A673 (cell line): ENCODE data around the gene PHF21B.

Experiments
- CTCF ChIP-seq: fragments of 300-800, 200-600 bp; sonication (generic); conservative IDR thresholded peaks from 2 replicates; pipeline ENCODE4 v1.5.1; 2017; ENCODE audit warnings: low read depth, mild to moderate bottlenecking, antibody characterized with exemption, low read length, moderate library complexity, mixed read lengths
- EZH2 ChIP-seq: fragments of 200-600 bp; sonication (generic); IDR thresholded peaks from 2 replicates; pipeline ENCODE4 v1.6.1; 2017; ENCODE audit warnings: borderline replicate concordance, low read depth, mild to moderate bottlenecking, mixed read lengths, antibody characterized with exemption, low read length; ENCODE audit not compliant: poor library complexity, severe bottlenecking

GRCh38 chr22:44988671-44989070, 21.1 kb downstream of the PHF21B start:
- no peak for TF ChIP-seq CTCF
- TF ChIP-seq EZH2 = no peak
